ENCODE measurements around the gene GORASP2.
A peak's percentile ranks its signal among the peaks of the same experiment; 100 is the strongest.
"Not testable (repeated sequence)": the region's sequence is repeated elsewhere in the genome, so short reads cannot be mapped to it uniquely, and the experiment has no call there.

Gene GORASP2

DNA sequence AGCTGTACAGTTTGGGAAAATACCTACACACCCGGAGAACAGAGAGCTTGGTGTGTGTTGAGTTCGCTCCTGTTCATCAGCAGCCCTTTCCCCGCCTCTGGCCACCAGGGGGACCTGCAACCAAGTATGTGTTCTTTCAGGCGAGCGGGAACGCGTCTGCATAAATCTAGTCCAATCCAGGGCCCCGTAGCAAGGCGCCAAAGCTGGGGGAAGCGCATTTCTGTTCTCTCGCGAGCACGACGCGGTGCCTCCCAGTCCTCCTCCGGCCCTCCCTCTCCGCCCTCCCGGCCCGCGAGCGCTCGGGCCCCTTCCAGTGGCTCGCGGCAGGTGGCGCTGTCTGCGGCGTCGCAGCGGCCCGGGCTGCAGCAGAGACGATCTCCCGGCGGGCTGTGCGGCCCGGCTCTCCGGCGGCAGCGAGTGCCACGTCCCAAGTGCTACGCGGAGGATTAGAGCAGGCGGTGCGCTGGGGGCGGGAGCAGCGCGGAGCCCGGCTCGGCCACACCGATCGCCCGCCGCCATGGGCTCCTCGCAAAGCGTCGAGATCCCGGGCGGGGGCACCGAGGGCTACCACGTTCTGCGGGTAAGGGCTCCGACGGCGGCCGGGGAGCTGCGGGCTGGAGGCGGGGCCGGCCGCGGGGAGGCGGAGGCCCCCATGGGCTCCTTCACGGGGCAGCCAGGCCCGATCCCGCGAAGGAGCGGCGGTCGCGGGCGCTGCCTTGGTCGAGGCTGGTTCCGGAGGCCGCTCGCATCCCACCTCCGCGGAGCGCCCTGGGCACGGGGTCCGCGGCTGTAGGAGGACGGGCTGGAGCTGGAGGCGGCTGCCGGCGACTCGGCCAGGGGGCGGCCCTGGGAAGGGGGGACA, at the start of gene GORASP2:
Gene GORASP2, plus strand, starts transcription at position 430 of the 862 bp plus-strand sequence. Its CDS starts 88 bp downstream, at position 518.
- DNase-seq, result peak; percentile 50

DNA sequence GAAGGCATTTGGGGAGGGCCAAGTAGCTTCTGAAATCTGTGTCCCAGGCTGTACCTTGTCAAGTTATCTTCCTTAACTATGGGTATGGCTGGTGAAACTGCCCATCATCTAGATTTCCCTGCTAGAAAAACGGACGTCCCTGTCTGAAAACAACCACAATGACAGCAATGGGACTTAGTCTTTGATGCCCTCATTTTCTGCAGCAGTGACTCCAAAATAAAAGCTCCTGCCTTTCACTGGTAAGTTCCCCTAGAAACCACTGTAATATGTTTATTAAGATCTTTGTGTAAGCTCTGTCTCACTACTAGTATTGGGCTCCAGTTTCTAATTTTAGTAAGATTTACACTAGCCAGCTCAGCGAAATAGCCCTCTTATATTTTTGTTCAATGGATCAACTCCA, 47.2 kb upstream of the GORASP2 start:
- no peak for DNase-seq

DNA sequence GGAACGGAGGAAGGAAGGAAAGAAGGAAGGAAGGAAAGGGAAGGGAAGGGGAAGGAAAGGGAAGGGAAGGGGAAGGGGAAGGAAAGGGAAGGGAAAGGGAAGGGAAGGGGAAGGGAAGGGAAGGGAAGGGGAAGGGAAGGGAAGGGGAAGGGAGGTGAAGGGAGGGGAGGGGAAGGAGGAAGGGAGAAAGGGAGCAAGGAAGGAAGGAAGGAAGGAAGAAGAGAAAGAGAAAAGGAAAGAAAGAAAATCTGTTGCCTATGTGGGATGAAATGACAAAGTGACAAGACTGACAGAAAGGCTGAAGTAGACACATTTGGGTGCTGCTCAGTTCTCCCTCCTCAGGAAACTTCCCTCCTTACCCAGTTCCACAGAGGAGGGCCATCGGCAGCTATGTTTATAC, 46.3 kb upstream of the GORASP2 start:
- no peak for DNase-seq

DNA sequence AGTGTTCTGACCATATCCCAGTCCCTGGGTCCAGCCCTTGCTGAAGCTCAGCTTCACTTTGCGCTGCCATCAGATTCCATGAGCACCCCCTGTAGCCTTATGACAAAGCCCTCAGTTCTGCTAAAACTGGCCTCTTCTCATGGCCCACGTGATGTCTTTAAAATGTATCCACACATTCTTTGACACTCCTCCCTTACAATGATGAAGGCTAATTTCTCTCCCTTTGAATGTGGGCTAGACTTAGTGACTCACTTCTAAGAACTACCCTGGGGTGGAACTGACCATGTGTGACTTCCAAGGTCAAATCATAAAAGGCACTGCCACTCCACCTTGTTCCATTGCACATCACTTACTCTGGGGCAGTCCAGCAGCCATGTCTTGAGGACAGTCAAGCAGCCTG, 45.4 kb upstream of the GORASP2 start:
- DNase-seq, result no peak

DNA sequence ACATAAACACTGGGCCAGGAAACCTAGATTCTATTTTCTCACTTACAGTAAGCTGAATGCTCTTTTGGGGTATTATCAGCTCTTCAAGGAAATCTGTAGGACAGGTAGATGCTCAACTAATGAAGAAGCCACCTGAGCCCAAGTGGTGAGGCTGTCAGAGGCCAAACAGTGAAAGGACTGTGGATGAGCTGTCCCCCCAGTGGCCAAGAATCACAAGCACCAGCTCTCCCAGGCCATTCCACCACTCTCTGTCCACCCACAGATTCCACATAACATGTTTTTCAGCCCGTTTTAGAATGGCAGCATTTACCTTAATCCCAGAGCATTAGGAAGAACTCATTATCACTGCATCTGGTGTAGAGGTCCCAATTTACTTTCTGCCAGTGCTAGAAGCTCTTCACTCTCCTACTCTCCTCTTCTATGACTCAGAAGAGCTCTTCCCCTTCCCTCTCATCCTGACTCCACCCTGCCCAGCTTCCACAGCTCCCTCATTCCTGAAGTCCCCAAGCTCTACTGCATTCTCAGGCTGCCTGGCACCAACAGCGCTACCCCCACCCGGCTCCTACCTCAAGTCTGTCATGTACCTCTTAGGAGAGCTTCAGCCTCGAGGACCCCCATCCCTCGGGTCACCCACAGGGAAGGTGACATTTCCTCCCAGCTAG, 43.8 kb upstream of the GORASP2 start:
- DNase-seq, result no peak

DNA sequence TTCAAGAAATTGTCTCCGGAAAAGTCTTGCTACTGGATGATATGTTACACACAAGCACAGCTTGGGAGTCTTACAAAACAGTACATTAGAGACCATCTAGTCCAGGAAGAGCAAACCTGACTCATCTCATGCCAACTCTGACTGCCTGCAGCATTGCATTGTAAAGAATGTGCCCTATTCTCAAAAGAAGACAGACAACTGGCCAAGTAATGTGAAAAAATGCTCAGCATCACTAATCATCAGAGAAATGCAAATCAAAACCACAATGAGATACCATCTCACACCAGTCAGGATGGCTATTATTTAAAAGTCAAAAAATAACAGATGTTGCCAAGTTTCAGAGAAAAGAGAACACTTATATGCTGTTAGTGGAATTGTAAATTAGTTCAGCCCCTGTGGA, 42.7 kb upstream of the GORASP2 start:
- DNase-seq, result no peak

DNA sequence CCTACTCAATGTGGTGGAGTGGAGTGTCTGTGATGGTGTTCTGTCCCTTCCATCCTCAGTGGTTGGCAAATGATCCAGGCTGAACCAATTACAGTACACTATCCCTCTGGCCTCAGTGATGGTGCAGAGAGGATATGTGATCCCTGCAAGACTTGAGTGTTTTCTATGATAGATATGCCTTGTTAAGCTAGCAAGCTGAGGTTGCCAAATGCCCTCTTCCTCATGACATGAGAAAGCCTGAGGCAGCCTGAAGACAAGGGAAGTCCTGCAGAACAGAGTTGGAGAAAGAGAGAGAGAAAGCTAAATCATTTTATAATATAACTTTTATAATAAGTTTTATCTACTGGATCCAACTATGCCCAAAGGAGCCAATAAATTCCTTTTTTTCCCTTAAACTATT, 41.6 kb upstream of the GORASP2 start:
- no peak for DNase-seq

DNA sequence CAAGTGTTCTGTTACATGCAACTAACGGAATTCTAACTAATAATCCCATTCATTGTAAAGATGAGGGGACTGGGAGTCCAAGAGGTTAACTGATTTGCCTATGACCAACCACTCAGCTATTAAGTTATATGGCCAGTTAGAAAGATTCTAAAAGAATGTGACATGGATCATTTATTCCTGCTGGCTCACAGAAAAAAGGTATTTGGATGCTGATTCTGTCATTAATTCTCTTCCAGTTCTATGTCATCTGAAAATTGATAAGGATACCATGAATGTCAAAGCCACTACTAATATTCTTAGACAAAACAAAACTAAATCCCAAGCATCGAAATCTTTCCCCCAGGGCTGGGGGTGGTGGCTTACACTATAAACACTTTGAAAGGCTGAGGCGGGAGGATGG, 41.2 kb upstream of the GORASP2 start:
- DNase-seq, result no peak

DNA sequence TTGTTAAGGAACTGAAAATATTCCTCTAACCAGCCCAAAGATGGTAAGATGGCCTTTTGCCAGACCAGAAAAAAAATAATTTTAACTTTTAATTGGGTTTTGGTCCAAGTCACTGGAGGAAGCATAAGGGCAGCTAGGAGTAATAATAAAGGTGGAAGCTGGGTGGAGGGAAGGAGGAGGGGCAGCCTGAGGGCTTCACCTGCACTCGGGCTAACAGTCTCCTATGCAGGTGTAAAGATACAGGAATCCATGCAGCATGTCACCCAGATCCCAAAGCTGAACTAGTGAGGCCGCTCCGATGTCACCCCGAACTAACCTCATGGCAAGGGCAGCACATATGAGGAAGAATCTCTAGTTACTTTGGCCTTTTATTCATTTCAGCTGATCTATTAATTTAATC, 37.2 kb upstream of the GORASP2 start:
- no peak for DNase-seq

DNA sequence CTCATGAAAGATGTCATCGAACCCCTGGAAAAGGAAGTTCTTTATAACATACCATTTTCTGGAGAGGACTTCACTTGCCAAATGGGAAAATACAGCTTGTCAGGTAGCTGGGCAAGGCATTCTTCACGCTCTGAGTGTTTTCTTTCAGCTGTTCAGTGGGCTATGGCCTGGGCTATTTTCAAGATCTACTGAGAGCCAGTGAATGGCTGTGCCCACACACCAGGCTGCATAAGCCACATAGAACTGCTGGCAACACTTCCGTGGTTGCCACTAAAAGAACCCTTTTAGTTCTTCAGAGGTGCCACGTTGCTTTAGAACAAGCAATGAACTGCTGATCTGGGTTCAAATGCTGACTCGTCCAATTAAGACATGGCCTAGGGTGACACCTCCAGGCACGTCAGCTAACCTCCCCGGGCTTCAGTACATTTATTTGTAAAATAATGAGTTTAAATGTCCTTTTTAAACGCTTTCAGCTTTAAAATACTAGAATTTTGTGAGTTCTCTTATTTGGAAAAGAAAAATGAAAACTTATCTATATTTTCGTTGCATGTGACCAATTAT, 36.6 kb upstream of the GORASP2 start:
- DNase-seq, result no peak

DNA sequence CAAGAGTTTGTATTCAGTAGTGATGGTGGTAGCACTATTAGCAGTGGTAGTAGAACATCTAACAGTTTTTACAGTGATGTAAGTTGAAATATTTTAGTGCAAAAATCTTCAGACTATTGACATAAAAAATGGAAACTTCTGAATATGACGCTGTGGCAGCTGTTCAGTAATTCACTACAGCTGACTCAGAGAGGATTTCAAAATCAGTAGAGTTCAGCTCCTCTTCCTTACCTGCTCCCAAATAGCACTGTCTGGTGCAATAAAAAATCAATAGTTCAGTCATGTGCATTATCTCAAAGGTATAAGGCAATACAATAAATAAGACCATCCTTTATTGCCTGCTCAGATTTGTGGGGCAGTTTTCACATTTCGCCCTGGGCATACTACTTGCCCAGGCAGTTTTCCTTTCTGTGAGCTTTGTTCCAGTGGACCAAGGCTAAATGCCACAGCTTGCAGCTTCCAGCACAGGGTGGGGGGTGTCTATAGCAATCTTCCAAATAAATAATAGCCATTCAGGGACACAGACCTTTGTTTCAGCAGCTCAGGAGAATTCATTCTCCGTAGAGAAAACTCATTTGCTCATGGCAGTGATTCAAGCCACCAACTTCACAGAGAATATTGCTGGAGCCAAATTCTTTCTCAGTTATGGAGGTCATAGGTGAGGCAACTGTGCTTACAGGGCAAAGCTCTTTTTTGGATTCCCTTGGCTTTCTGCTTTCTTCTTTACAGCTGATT, 33.9 kb upstream of the GORASP2 start:
- DNase-seq, result no peak

DNA sequence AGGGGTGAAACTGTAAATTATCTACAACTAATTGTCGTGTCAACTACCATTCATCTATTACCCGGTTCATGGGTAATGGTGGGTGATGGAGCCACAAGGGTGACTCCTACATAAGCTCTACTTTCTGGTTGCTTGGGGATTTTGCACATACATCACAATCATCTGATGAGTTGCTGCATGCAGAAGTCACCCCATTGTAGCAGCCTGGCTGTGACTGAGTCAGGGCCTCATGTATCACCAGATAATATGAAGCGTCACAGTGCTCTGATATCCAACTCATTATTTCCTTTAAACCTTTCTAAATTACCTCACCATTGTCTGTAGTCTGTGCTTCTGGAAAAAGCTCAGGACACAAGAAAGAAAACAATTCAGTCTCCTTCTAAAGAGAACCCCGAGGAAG, 32.4 kb upstream of the GORASP2 start:
- DNase-seq, result no peak

DNA sequence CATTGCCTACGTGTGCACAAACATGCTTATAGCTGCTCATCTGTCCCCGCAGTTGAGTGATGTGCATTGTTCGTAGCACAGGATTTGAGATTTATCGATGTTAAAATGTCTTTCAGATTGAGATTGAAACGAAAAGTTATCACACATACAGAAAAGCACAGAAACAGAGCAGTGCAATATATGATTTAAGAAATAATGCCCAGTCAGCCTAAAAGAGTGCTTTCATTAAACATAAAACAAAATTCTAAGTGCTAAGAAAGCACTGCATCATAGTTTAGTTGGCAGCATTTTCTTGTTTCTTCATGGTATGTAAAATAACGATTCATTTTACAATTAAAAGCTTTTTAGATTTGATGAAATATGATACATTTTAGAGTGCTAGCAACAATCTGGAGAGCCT, 31.9 kb upstream of the GORASP2 start:
- no peak for DNase-seq

DNA sequence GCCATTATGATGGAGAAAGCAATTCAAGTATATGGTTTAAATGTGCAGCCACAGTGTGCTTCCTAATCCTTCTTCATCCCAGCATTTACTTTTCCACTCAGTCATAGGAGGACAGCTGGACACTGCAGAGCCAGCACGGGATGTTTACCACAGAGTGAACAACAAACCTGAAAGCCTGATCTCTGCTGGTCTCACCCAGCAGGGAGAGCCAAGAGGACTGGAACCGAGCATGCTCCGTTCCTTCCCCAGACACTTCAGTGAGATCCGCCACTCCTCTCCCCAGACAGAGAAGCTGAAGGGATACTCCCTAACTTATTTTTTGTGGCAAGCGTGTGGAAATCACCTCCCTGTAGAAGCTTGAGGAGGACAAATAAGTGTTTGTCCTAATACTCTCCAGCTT, 23.2 kb upstream of the GORASP2 start:
- DNase-seq, result no peak

DNA sequence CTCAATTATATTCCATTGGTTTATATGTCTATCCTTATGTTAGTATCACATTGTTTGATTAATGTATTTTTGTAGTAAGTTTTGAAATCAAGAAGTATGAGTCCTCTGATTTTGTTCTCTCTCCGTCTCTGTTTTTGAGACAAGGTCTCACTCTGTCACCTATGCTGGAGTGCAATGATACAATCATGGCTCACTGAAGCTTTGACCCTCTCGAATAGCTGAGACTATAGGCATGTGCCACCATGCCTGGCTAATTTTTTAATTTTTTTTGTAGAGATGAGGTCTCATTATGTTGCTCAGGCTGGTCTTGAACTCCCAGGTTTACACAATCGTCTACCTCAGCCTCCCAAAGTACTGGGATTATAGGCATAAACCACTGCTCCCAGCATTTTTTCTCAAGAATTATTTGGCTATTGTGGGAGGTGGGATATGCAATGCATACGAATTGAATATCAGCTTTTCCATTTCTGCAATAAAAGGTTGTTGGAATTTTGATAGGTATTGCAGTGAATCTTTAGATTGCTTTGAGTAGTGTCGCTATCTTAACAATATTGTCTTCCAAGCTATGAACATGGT, 17.7 kb upstream of the GORASP2 start:
- no peak for DNase-seq

DNA sequence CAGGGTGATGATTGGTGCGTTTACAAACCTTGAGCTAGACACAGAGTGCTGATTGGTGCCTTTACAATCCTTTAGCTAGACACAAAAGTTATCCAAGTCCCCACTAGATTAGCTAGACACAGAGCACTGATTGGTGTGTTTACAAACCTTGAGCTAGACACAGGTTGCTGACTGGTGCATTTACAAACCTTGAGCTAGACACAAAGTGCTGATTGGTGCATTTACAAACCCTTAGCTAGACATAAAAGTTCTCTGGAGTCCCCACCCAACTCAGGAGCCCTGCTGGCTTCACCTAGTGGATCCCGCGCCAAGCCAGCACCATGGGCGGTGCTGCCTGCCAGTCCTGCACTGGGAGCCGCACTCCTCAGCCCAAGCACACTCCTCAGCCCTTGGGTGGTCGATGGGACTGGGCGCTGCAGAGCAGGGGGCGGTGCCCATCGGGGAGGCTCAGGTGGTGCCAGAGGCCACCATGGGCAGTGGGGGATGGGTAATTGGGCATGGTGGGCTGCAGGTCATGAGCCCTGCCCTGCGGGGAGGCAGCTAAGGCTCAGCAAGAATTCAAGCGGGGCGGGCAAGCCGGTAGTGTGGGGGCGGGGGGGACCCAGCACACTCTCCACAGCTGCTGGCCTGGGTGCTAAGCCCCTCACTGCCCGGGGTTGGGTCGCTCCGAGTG, 13.9 kb upstream of the GORASP2 start:
- DNase-seq, result not testable (repeated sequence)

DNA sequence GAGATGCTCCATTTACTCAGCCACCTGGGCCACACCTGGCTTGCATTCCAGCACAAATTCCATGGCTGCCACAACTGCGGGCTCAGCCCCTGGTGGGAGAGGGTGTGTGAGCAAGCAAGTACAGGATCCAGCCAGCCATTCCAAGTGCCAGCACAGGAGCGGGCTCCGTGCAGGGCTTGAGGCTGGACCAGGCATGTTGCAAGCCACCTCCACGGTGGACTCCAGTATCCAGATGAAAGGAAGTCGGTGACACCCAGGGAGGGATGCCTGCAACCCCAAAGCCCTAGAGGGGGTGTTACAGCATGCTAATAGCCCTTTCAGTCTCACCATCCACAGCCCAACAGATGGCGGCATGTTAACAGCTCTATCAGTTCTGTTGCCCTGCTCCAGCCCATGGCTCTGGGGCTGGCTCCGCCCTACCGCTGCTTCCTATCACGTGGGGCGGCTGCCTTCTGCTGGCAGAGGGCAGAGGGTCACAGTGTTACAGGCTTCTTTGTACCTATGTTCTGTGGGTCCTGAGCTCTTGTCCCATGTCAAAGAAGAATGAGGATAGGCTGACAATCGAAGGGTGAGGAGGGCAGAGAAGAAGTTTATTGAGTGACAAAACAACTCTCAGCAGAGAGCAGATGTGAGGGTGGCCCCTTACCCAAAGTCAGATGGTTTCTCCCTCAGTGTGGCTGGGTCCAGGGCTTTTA, 11.7 kb upstream of the GORASP2 start:
- DNase-seq, result no peak

DNA sequence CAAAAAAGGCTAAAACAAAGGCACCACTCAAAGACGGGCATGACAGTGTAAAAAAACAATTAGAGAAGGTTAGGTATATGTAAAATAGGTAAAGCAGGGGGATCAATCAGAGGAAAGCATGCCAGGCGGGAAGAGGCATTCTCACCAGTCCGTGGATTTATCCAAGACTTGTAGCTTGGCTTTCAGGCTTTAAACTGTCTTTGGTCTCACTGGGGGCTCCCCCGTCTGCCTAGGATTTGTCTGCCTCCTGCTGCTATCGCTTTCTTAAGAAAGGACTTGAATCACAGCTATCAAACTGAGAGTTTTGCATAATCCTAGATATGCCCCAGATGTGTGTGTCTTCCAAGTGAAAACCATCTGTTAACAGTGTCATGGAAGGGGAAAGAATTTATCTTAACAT, 11.1 kb upstream of the GORASP2 start:
- DNase-seq, result no peak

DNA sequence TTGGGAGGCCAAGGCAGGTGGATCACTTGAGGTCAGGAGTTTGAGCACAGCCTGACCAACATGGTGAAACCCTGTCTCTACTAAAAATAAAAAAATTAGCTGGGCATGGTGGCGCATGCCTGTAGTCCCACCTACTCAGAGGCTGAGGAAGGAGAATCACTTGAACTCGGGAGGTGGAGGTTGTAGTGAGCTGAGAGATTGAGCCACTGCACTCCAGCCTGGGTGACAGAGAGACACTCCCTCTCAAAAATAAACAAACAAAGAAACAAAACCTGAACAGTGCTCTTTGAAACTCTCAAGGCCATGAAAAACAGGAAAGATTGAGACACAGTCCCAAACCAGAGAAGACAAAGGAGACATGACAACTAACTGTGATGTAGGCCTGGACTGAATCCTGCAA, 7.2 kb upstream of the GORASP2 start:
- DNase-seq, result not testable (repeated sequence)

DNA sequence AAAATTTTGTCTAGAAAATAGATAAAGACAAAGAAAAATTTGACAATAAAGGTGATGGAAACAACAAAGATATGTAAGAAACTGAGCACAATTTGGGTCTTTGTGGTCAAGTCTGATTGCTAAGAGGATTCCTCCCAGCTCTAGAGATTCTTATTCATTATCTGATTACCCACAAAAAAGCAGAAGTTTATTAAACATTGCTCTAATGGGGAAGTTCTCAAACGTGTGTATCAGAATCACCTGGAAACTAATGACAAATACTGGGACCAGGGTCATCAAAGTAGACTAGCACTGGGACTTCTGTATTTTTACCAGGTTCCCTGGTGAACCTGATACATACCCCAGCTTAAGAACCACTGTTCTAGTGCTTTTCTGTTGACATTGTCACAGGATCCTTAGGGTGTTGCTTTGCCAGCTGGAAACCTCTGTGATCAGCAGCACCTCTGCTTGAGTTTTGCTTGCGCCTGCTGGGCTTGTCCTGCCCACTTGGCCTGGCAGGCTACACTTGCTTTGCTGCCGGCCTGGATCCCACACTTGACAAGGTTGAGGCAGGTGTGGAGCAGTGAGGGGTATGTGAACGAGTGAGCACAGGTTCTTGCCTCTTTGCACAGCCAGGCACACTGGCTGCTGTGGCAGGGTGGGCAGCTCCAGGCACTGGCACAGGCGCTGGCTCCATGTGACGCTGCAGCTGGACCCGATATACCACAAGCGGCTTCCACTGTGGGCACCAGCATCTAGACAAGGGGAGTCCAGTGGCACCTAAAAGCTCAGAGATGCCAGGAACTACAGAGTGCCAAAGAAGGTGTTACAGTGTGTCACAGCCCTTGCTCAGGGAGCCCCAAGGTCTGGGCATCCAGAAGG, 6.2 kb upstream of the GORASP2 start:
- no peak for DNase-seq

DNA sequence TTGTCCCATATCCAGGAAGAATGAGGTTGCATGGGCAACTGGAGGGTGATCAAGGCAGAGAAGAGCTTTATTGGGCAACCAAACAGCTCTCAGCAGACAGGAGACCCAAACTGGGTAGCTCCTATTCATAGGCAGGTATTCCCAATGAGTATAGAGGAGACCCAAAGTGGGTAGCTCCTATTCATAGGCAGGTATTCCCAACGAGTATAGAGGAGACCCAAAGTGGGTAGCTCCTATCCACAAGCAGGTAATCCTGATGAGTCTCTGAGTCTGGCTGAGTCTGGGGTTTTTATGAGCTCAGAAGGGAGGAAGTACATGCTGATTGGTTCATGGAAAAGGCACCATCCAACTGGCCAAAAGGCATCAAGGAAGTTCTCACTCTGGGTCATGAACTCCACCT, 5.3 kb upstream of the GORASP2 start:
- no peak for DNase-seq
